HG02571 (cell line): ENCODE data around the gene PANK1.

ENCODE experiments used
- ATAC-seq: cut with Tn5 transposase; IDR thresholded peaks from one replicate; pipeline ENCODE4 v1.9.1; 2021; ENCODE audit warnings: mild to moderate bottlenecking, moderate library complexity; ENCODE audit not compliant: unreplicated experiment

PANK1 gene

GRCh38 chr10:89644967-89645741 lies at the start of gene PANK1:
PANK1 (minus strand) TSS chr10:89645242; CDS start chr10:89644891, 351 bp downstream.
- ATAC-seq, result peak; percentile 40

GRCh38 chr10:89693176-89693575 lies 48.1 kb upstream of the PANK1 start:
- no peak for ATAC-seq

DNA sequence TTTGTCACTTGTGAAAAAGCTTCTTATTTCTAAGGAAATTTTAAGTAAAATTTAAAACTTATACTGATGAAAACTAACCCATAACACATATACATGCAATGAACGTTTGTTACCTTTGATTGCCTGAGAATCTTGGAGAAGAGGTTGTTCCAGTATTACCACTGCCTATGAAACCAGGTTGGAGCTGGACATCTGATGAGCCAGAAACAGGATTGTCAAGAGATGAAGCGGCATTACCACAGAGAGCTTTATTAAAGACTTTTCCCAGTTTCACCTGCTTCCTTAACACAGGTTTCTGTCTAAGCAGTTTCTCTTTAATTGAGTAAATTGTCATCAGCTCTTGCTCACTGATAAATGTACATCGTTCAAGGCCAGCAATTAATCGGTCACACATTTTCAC lies 47.4 kb upstream of the PANK1 start:
- no peak for ATAC-seq

DNA sequence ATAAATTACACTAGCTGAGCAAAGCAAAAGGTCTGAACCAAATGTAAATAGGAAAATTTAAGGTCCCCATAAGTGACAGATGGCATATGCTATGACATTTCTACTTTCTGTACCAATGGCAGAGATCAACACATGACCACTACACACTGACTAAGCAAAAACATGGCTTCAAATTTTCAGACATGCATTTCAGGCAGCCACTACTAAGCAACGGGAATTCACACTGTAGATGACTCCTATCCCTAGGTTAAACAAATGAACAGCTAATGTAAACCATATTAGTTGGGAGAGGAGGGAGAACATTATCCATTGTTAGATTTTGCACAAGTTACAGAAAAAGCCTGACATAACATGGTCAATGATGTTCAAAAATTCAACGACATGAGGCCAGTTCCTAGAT lies 45.0 kb upstream of the PANK1 start:
- ATAC-seq, result no peak

DNA sequence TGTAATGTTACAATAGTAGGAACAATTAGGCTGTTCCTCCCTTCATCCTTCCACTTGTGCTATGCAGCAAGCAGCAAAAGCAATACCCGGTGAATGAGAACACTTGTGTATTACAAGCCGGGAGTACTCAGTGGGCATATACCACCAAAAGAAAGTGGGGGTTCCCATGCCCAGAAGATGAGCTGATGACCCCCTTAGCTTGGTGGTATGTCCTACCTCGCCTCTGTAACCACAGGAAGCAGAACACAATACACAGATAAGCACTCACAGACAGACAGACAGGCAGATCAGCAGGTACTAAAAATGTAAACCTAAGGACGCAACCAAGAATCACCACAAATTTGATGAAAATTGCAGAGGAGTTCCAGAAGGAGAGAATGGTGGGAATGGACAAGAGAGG lies 40.9 kb upstream of the PANK1 start:
- ATAC-seq, result no peak

DNA sequence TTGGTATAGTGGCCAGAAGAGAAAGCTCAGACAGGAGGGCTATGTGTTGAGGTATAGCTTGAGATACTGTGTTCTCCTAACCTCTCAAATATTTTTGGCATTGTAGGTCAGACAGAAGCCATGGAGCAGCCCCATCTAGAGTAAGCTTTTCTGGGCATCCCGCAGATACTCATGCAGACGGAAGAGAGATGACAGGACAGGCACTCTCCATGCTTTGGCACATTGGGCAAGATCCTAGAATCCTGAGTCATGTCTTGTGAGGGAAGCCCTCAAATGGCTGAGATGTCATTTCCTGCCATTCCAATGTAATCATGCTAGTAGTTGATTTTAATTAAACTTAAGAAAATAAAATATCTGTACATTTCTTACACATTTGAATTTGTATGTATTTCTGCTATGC lies 39.6 kb upstream of the PANK1 start:
- ATAC-seq, result no peak

- ATAC-seq, result no peak
These were observed 38.8 kb upstream of the PANK1 start for GRCh38 chr10:89683883-89684282.

GRCh38 chr10:89679986-89680385 lies 34.9 kb upstream of the PANK1 start:
- ATAC-seq, result no peak

DNA sequence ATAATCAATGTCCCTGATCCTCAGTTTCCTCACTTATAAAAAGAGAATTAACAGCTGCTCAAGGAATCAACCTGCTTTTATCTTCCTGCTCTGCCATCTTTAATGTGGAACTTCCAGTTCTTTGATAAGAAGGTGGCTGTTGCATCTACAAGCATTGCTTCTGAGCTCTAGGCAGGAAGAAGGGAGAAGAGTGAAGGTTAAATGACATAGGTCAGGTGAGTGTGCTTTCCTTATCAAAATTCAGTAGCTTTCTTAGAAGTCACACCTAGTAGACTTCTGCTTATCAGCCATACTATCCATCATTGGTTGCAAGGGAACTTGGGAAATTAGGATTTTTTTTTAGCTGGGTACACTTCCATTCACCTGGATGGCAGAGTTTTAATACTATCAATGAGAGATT lies 32.3 kb upstream of the PANK1 start:
- ATAC-seq, result no peak

DNA sequence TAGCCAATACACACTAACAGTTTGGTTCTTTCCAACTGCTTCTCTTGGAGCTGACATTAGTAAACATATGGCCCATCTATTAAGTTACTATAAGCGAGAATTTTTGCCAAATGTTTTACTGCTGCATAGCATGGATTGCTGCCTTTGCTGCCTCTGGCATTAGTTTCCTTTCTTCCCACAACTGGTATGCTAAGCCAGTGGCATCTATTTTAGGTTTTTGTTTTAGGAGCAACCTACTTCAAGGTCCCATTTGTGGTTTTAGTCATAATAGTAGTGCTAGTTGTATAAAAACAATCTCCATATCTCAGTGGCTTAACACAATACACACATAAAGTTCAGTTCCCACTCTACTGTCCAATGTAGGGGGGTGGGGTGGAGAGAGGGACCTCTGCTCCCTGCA lies 25.9 kb upstream of the PANK1 start:
- ATAC-seq, result no peak

DNA sequence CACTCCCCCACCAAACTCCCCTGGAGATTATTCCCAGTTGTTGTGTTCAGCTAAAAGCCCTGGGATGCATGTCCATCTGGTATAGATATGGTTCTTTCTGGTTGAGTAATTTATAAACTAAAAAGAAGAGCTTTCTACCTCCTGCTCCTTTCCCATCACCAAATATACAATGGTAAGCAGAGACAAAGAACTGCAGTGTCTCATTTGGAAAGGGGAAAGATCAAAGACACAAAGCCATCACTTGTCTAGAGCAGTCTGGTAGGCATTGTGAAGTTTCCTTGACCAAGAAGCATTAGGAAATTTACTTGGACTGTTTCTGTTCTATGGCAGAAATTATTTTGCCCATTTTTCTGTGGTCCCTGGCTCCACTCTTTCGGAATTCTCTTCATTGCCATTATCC lies 24.9 kb upstream of the PANK1 start:
- no peak for ATAC-seq

- ATAC-seq, result no peak
These were observed 23.5 kb upstream of the PANK1 start for GRCh38 chr10:89668386-89669071.

GRCh38 chr10:89666138-89666537 lies 21.1 kb upstream of the PANK1 start:
- no peak for ATAC-seq

DNA sequence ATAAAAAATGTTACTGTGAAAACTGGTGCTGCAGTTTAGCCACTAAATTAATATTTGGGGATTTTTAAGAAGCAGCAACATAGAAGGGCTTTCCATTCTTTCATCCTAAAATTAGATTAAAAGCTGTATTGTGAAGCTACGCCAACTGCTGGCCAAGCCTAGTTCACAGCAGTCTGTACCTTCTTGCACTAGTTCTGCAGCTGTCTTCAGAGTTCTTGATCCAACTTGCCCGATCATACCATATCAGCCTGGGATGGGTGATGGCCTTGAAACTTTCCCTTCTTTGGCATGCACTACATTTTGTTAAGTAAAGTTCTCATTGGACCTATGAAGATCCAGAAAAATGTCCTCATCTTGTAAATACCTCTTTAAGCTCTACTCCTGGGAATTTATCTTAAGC lies 20.3 kb upstream of the PANK1 start:
- ATAC-seq, result no peak

- no peak for ATAC-seq
These were observed 19.2 kb upstream of the PANK1 start for GRCh38 chr10:89664203-89664602.

DNA sequence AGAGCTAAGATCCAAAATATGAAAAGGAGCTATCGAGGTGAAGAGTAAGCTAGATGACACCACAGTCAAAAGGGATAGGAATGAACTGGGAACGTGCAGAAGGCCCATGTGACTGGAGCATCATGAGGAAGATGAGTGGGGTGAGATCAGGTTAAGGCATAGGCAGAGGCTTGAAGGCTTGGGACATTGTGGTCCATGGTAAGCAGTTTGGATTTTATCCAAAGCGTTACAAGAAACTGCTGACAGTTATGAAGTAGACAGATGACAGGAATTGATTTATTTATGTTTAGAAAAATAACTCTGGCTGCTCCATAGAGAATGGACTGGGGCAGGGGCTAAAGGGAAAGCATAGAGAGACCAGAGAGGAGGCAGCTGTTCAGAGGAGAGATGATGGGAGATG lies 18.1 kb upstream of the PANK1 start:
- no peak for ATAC-seq

DNA sequence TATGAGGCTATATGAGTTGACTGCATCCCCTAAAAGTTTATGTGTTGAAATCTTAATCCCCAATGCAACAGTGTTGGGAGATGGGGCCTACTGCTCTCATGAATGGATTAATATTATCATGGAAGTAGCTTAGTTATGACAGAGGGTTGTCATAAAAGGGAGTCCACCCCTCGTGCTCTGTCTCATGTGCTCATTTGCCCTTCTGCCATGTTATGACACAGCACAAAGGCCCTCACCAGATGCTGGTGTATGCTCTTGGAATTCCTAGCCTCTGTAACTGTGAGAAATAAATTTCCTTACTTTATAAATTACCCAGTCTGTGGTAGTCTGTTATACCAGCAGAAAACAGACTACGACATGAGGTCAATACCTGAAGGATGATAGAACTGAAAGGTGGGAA lies 17.6 kb upstream of the PANK1 start:
- no peak for ATAC-seq

DNA sequence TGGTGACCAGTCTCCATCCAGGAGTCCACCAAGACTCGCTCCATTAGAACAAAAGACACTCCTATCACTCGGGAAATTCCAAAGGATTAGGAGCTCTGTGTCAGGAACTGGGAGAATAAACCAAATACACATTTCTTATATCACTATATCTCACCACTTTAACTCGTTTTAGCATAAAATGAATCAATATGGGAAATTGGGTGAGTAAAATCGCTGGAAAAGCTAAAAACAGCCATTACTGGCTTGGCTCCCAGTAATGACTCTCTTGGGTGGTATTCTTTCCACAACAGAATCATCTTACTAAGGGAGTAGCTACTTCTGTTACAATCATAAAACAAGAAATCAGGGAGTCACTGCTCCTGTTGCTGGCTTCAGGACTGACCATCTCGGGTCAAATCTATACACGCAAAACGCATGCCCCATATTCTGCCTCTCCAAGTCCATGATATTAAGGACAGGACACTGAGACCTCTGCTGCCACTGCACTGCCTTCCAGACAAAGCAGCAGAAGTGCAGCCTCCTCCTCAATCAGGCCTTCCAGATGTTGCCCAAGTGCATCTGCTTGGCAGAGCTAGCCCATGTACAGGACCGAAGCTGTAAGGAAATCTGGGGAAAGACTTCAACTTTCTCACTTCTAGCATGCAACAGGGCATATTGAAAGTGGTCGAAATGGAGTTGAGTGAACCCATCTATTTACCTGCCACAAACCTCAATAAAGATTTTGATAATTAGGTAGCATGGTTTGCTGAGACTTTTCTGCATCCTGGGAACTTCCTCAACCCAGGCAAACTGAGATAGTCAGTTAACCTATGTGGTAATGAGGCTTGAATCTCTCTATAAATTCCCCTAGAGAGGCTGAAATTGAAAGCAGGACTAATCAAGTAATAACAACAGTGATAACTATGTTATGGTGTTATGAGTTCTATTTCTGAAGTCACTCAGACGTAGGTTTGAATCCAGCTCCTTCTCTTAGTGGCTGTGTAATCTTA lies 14.4 kb upstream of the PANK1 start:
- no peak for ATAC-seq

GRCh38 chr10:89657302-89657701 lies 12.3 kb upstream of the PANK1 start:
- no peak for ATAC-seq

GRCh38 chr10:89655722-89656121 lies 10.7 kb upstream of the PANK1 start:
- ATAC-seq, result no peak

GRCh38 chr10:89653410-89653869 lies 8.4 kb upstream of the PANK1 start:
- ATAC-seq, result peak; percentile 69
